Thyroid gland (tissue), 4 donors: ENCODE measurements around the gene MYPN. TPM values are rescaled to one million over a fixed set of nuclear protein-coding genes. Genes with fewer than 3 reads are reported as not detected.

ENCODE experiments used
- DNase-seq, 2 donors: peaks; one replicate each; pipeline ENCODE4 v3.0.0-alpha.2; 2019
- H3K27ac ChIP-seq, 3 donors: fragments of 200-600 bp; sonication (generic); 1 replicate in 2 of 3; 2 replicates in 1 of 3; pipeline ENCODE4 v1.5.1; 2016 to 2019; ENCODE audit warnings: mild to moderate bottlenecking in 1 of 3, moderate library complexity in 1 of 3
- H3K27me3 ChIP-seq: fragments of 200-600 bp; sonication (generic); one replicate; pipeline ENCODE4 v1.5.1; 2019
- H3K36me3 ChIP-seq, 2 donors: fragments of 200-600 bp; sonication (generic); one replicate each; pipeline ENCODE4 v1.5.1; 2016 to 2019
- H3K4me1 ChIP-seq, 2 donors: fragments of 200-600 bp; sonication (generic); one replicate each; pipeline ENCODE4 v1.5.1; 2017 to 2019
- H3K4me3 ChIP-seq, 3 donors: fragments of 200-600 bp; sonication (generic); replicated peaks in 1 of 3; 1 replicate in 2 of 3; 2 replicates in 1 of 3; pipeline ENCODE4 v1.5.1; 2016; ENCODE audit warnings: mild to moderate bottlenecking in 1 of 3
- H3K9me3 ChIP-seq: fragments of 200-600 bp; sonication (generic); one replicate; pipeline ENCODE4 v1.5.1; 2017
- CTCF ChIP-seq, 6 experiments: fragments of 200-600 bp in 3 of 6; fragments of 450-650 bp in 3 of 6; sonication (generic) in 3 of 6; IDR thresholded peaks; one replicate each; pipeline ENCODE4 v1.5.1; 2016 to 2019; ENCODE audit warnings: antibody characterized with exemption in 6 of 6, mild to moderate bottlenecking in 2 of 6, inconsistent platforms in 1 of 6, moderate library complexity in 1 of 6
- POLR2A ChIP-seq, 2 donors: fragments of 450-650 bp; IDR thresholded peaks; one replicate each; pipeline ENCODE4 v1.6.1; 2017; ENCODE audit warnings: antibody characterized with exemption in 2 of 2, mild to moderate bottlenecking in 2 of 2, moderate library complexity in 1 of 2
- WGBS, 2 donors: methylation state at CpG; one replicate each; pipeline ENCODE4 v1.1.5; 2017; 5-methylcytosine and 5-hydroxymethylcytosine counted together
- intact Hi-C: fragments of 100-400 bp; cut with DNase I; formaldehyde crosslinking; loops from one replicate; pipeline ENCODE4 v1.15.1; 2023
- total RNA-seq, 4 donors: library from RNA; depleted of rRNA; stranded (reverse); fragments of >200 nt; gene quantifications; one replicate each; pipeline ENCODE4 v1.2.3, GENCODE V29; 2016

MYPN gene
- total RNA-seq, 4 donors from 2014 or later = 0.11 TPM; not detected in 3

DNA sequence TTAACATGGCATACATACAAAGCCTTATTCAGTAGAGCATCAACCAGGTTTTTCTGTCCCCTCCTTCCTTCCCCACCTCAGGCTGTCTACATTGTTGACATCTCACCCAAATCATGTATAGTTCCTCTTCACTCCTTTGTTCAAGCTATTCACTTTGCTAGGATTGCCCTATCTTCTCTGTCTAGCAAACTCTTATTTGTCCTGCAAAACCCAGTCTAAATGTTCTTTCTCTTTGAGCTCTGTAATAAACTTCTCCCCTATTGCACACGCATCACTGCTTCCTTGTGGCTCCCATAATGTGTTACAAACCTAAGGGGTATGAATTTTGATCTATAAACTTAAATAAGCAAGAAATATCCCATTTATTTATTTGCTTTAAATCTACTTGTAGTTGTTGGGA, 36.8 kb downstream of the MYPN start:
- no peaks in the 10 kb centered on the region for H3K9me3 ChIP-seq
- TF ChIP-seq POLR2A (IDR thresholded peaks at IDR 0.05) = no peak
- TF ChIP-seq CTCF (IDR thresholded peaks at IDR 0.05) = no peak
- WGBS, 2 donors = 86 to 88% methylated on average over 1 of the region's 1 CpG
- no peak for DNase-seq
- no peak overlapping the region for H3K27ac ChIP-seq
- intact Hi-C loops = no loop called here
- H3K27me3 ChIP-seq = no peaks in the 10 kb centered on the region
- H3K36me3 ChIP-seq = no peaks in the 10 kb centered on the region
- no peak overlapping the region for H3K4me3 ChIP-seq
- no peaks in the 10 kb centered on the region for H3K4me1 ChIP-seq

DNA sequence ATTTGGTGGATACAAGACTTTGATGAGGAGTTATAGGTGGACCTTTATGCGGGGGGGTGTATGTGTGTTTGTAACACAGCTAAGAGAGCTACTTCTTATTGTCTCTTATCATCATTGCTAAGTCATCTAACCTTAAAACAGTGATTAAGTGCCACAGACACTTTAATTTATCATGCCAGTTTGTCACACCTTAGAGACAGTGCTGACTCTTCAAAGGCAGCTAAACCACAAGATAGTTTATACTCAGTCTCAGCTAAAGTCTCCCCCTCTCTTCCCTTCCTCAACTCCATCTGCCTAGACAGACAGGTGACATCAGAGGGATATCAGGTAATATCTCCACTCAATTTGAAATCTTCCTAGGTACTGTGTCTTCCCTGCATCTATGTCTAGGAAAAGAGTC, 42.2 kb downstream of the MYPN start:
- intact Hi-C loops = no loop called here
- Histone ChIP-seq H3K4me1 (peaks cover 0 to 11% of the 10 kb centered on the region in 2 donors), H3K27ac (no peak overlapping the region), H3K27me3 (no peaks in the 10 kb centered on the region), H3K36me3 (no peaks in the 10 kb centered on the region), H3K9me3 (no peaks in the 10 kb centered on the region), H3K4me3 (no peak overlapping the region)
- no peak for DNase-seq
- WGBS, 2 donors = 96 to 100% methylated on average over 1 of the region's 1 CpG
- TF ChIP-seq POLR2A (IDR thresholded peaks at IDR 0.05) (no peak), CTCF (IDR thresholded peaks at IDR 0.05) (no peak)

- no peaks in the 10 kb centered on the region for H3K27me3 ChIP-seq
- no peak for DNase-seq
- no peak overlapping the region for H3K27ac ChIP-seq
- no peak overlapping the region for H3K4me3 ChIP-seq
- intact Hi-C loops = no loop called here
- H3K4me1 ChIP-seq = peaks cover 0 to 11% of the 10 kb centered on the region in 2 donors
- 18 to 21% methylated on average over 8 of the region's 8 CpGs for WGBS, 2 donors
- no peak for TF ChIP-seq POLR2A (IDR thresholded peaks at IDR 0.05)
- TF ChIP-seq CTCF (IDR thresholded peaks at IDR 0.05) = no peak
- no peaks in the 10 kb centered on the region for H3K36me3 ChIP-seq
- no peaks in the 10 kb centered on the region for H3K9me3 ChIP-seq
Measured at GRCh38 chr10:68153473-68154210, 44.4 kb downstream of the MYPN start.

- no peak overlapping the region for H3K27ac ChIP-seq
- peaks cover 0 to 11% of the 10 kb centered on the region in 2 donors for H3K4me1 ChIP-seq
- WGBS, 2 donors = 2 to 4% methylated on average over 3 of the region's 3 CpGs
- TF ChIP-seq POLR2A (IDR thresholded peaks at IDR 0.05) = no peak
- TF ChIP-seq CTCF (IDR thresholded peaks at IDR 0.05) = no peak
- intact Hi-C loops = no loop called here
- H3K4me3 ChIP-seq = no peak overlapping the region
- no peaks in the 10 kb centered on the region for H3K9me3 ChIP-seq
- DNase-seq = peak; percentile 13 to 19
- H3K36me3 ChIP-seq = no peaks in the 10 kb centered on the region
- no peaks in the 10 kb centered on the region for H3K27me3 ChIP-seq
Measured at GRCh38 chr10:68154211-68154497, 44.9 kb downstream of the MYPN start.

DNA sequence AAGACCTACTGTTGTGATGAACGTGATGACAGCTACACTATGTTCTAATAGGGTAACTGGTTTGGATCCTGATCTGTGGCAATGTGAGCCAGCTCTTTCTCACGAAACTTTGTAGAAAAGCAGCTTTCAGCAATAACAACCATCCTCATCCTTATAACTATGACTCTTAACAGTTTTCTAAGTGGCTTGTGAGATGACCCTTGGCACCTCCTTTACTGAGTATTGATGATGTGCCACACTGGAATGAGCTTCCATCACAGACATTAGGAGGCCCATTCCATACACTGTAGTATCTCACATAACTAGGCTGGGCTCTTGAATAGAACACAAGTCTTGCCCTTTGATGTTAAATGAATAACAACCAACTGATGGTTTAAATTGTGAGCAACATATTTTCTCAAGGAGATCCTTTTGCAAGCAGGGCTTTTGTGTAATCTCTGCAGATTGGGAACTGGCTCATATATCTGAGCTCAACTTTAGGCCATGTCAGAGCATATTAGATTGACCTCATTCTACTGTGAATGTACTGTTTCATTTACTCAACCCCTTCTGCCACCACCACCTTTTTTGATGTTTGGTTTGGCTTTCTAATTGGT, 46.4 kb downstream of the MYPN start:
- WGBS, 2 donors = 50 to 75% methylated on average over 2 of the region's 2 CpGs
- Histone ChIP-seq H3K27ac (no peak overlapping the region), H3K4me1 (peaks cover 0 to 11% of the 10 kb centered on the region in 2 donors), H3K27me3 (no peaks in the 10 kb centered on the region), H3K9me3 (no peaks in the 10 kb centered on the region), H3K4me3 (no peak overlapping the region), H3K36me3 (no peaks in the 10 kb centered on the region)
- DNase-seq = no peak
- intact Hi-C loops = loop anchor here (5.0 kb wide), 1 partner anchor 298 kb away; no protein-coding TSS in a partner anchor
- TF ChIP-seq POLR2A (IDR thresholded peaks at IDR 0.05) (no peak), CTCF (IDR thresholded peaks at IDR 0.05) (no peak)
